Neural progenitor cell (in vitro differentiated cells): Measurements from ENCODE around the gene CREB5.

Experiments
- CTCF ChIP-seq: fragments of 200-600 bp; sonication (generic); IDR thresholded peaks from 2 replicates; pipeline ENCODE4 v1.5.1; 2017; ENCODE audit warnings: antibody characterized with exemption, mild to moderate bottlenecking
- EZH2phosphoT487 ChIP-seq: fragments of 200-600 bp; sonication (generic); IDR thresholded peaks from 2 replicates; pipeline ENCODE4 v1.6.1; 2017; ENCODE audit warnings: antibody characterized with exemption

- TF ChIP-seq CTCF = no peak
- no peak for TF ChIP-seq EZH2phosphoT487
These were observed 347.2 kb downstream of the CREB5 start for GRCh38 chr7:28759475-28759971.
